NCI-H1694 (cell line): ENCODE results near the gene MAD1L1.

ENCODE experiments used
- DNase-seq: peaks from one replicate; lab custom pipeline; 2025; lab: John Stamatoyannopoulos, UW

Gene MAD1L1

GRCh38 chr7:1894906-1895663, 337.7 kb downstream of the MAD1L1 start:
- no peak for DNase-seq

GRCh38 chr7:1894313-1894900, 338.3 kb downstream of the MAD1L1 start:
- no peak for DNase-seq

GRCh38 chr7:1893451-1893850, 339.3 kb downstream of the MAD1L1 start:
- no peak for DNase-seq

GRCh38 chr7:1893036-1893435, 339.7 kb downstream of the MAD1L1 start:
- DNase-seq, result no peak

- DNase-seq, result no peak
These were observed 340.5 kb downstream of the MAD1L1 start for GRCh38 chr7:1892011-1892965.

GRCh38 chr7:1890289-1891235, 342.2 kb downstream of the MAD1L1 start:
- DNase-seq, result no peak

- DNase-seq, result no peak
These were observed 343.1 kb downstream of the MAD1L1 start for GRCh38 chr7:1889556-1890181.

GRCh38 chr7:1889091-1889490, 343.7 kb downstream of the MAD1L1 start:
- no peak for DNase-seq

GRCh38 chr7:1888425-1888824, 344.3 kb downstream of the MAD1L1 start:
- DNase-seq, result no peak

- no peak for DNase-seq
These were observed 345.5 kb downstream of the MAD1L1 start for GRCh38 chr7:1887251-1887650.

GRCh38 chr7:1886361-1887064, 346.2 kb downstream of the MAD1L1 start:
- DNase-seq, result peak; percentile 71

GRCh38 chr7:1885465-1886226, 347.1 kb downstream of the MAD1L1 start:
- DNase-seq, result no peak

- no peak for DNase-seq
These were observed 348.0 kb downstream of the MAD1L1 start for GRCh38 chr7:1884583-1885350.

- DNase-seq, result no peak
These were observed 348.7 kb downstream of the MAD1L1 start for GRCh38 chr7:1883834-1884582.

GRCh38 chr7:1883031-1883761, 349.5 kb downstream of the MAD1L1 start:
- DNase-seq, result no peak

- DNase-seq, result no peak
These were observed 350.3 kb downstream of the MAD1L1 start for GRCh38 chr7:1882451-1882850.

- DNase-seq, result no peak
These were observed 350.8 kb downstream of the MAD1L1 start for GRCh38 chr7:1881946-1882345.
